Mesendoderm (in vitro differentiated cells): ENCODE results near the gene CD81.

Experiments
- DNase-seq: peaks from one replicate; pipeline ENCODE4 v3.0.0; 2013
- H2AK5ac ChIP-seq: 2 replicates; pipeline ENCODE4 v1.6.1; 2013; ENCODE audit warnings: low read length, inconsistent platforms
- H2BK120ac ChIP-seq: 2 replicates; pipeline ENCODE4 v1.6.1; 2013; ENCODE audit warnings: low read depth, mild to moderate bottlenecking, low read length, moderate library complexity, mixed read lengths
- H2BK15ac ChIP-seq: replicated peaks from 2 replicates; pipeline ENCODE4 v1.6.1; 2013; ENCODE audit warnings: low read depth, mild to moderate bottlenecking, moderate library complexity
- H2BK5ac ChIP-seq: 2 replicates; pipeline ENCODE4 v1.6.1; 2013; ENCODE audit warnings: low read length, inconsistent platforms
- H3K18ac ChIP-seq: 2 replicates; pipeline ENCODE4 v1.6.1; 2013; ENCODE audit warnings: mild to moderate bottlenecking, low read length, mixed read lengths
- H3K23ac ChIP-seq: one replicate; pipeline ENCODE4 v1.6.1; 2013; ENCODE audit warnings: low read length
- H3K27ac ChIP-seq: 2 replicates; pipeline ENCODE4 v1.5.1; 2013; ENCODE audit warnings: low read depth, mild to moderate bottlenecking, inconsistent platforms, low read length, moderate library complexity
- H3K27me3 ChIP-seq: 2 replicates; pipeline ENCODE4 v1.6.1; 2013; ENCODE audit warnings: low read length, control low read depth, mild to moderate bottlenecking, inconsistent platforms; ENCODE audit not compliant: insufficient read depth, poor library complexity
- H3K36me3 ChIP-seq: 2 replicates; pipeline ENCODE4 v1.6.1; 2013; ENCODE audit warnings: low read length, inconsistent platforms; ENCODE audit not compliant: control insufficient read depth, insufficient read depth
- H3K4ac ChIP-seq: one replicate; pipeline ENCODE4 v1.6.1; 2013; ENCODE audit warnings: low read depth, mild to moderate bottlenecking, low read length, moderate library complexity
- H3K4me1 ChIP-seq: 2 replicates; pipeline ENCODE4 v1.6.1; 2013; ENCODE audit warnings: low read depth, low read length, inconsistent platforms; ENCODE audit not compliant: control insufficient read depth
- H3K4me2 ChIP-seq: 2 replicates; pipeline ENCODE4 v1.6.1; 2013; ENCODE audit warnings: low read length
- H3K4me3 ChIP-seq: 2 replicates; pipeline ENCODE4 v1.5.1; 2013; ENCODE audit warnings: mild to moderate bottlenecking, low read length
- H3K56ac ChIP-seq: one replicate; pipeline ENCODE4 v1.6.1; 2013; ENCODE audit warnings: low read length
- H3K79me1 ChIP-seq: 2 replicates; pipeline ENCODE4 v1.6.1; 2013; ENCODE audit warnings: low read length, inconsistent platforms
- H3K79me2 ChIP-seq: 2 replicates; pipeline ENCODE4 v1.6.1; 2013; ENCODE audit warnings: mild to moderate bottlenecking, low read length; ENCODE audit not compliant: control insufficient read depth, insufficient read depth
- H3K9ac ChIP-seq: 2 replicates; pipeline ENCODE4 v1.6.1; 2013; ENCODE audit warnings: low read length, inconsistent platforms
- H4K5ac ChIP-seq: one replicate; pipeline ENCODE4 v1.6.1; 2013; ENCODE audit warnings: low read length
- H4K8ac ChIP-seq: one replicate; pipeline ENCODE4 v1.6.1; 2013; ENCODE audit warnings: low read depth, mild to moderate bottlenecking, control low read depth, low read length, moderate library complexity
- WGBS: extraction: QIAGEN DNeasy Blood & Tissue Kit; methylation state at CpG from one replicate; pipeline ENCODE4 v1.1.7; 2013; ENCODE audit warnings: low lambda C conversion rate, missing lambda C conversion rate; ENCODE audit not compliant: insufficient coverage; ENCODE audit errors: extremely low coverage; 5-methylcytosine and 5-hydroxymethylcytosine counted together

Gene CD81

DNA sequence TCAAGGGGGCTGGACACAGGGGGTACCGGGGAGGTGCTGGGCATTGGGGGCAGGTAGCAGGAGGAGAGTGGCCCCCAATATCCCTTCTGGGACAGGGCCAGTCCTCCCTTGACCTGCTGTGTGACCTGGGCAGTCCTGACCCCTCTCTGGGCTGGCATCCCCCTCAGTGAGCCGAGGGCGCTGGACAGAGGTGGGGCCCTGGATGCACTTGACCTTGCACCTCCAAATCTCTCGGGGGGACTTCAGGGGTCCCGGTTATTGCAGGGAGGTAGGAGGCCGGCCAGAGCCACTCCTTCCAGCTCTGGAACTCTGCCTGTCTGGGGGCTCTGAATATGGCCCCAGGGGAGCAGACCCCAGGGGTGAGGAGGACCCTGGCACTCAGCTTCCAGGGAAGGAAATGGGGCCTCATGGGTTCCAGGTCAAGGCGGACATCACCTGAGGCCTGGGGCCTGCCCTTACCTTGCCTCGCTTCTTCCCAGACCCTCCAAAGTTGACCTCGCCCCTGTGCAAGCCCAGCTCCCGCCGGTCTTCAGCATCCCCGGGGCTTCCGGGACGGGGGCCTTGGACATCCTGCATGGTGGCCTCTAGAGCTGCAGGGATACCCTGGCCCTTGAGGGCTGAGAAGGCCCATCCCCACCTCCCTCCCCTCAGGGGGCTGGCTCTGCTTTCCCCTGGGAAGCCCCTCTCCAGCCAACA is 45.5 kb downstream of the CD81 start:
- H4K8ac ChIP-seq, result no peak overlapping the region
- H2BK15ac ChIP-seq, result no peak overlapping the region
- no peak overlapping the region for H3K56ac ChIP-seq
- H3K23ac ChIP-seq, result no peak overlapping the region
- no peak overlapping the region for H3K27ac ChIP-seq
- no peak overlapping the region for H3K9ac ChIP-seq
- H3K79me1 ChIP-seq, result no peaks in the 10 kb centered on the region
- H3K4me3 ChIP-seq, result no peak overlapping the region
- no peaks in the 10 kb centered on the region for H3K4me1 ChIP-seq
- H3K4me2 ChIP-seq, result no peak overlapping the region
- no peak overlapping the region for H3K18ac ChIP-seq
- H2BK5ac ChIP-seq, result no peak overlapping the region
- no peak overlapping the region for H4K5ac ChIP-seq
- no peaks in the 10 kb centered on the region for H3K79me2 ChIP-seq
- WGBS, result no CpG with 5 or more reads among the region's 14 CpGs
- H3K36me3 ChIP-seq, result no peaks in the 10 kb centered on the region
- H3K27me3 ChIP-seq, result no peaks in the 10 kb centered on the region
- no peak overlapping the region for H2BK120ac ChIP-seq
- no peak overlapping the region for H2AK5ac ChIP-seq
- no peak for DNase-seq
- H3K4ac ChIP-seq, result no peak overlapping the region

DNA sequence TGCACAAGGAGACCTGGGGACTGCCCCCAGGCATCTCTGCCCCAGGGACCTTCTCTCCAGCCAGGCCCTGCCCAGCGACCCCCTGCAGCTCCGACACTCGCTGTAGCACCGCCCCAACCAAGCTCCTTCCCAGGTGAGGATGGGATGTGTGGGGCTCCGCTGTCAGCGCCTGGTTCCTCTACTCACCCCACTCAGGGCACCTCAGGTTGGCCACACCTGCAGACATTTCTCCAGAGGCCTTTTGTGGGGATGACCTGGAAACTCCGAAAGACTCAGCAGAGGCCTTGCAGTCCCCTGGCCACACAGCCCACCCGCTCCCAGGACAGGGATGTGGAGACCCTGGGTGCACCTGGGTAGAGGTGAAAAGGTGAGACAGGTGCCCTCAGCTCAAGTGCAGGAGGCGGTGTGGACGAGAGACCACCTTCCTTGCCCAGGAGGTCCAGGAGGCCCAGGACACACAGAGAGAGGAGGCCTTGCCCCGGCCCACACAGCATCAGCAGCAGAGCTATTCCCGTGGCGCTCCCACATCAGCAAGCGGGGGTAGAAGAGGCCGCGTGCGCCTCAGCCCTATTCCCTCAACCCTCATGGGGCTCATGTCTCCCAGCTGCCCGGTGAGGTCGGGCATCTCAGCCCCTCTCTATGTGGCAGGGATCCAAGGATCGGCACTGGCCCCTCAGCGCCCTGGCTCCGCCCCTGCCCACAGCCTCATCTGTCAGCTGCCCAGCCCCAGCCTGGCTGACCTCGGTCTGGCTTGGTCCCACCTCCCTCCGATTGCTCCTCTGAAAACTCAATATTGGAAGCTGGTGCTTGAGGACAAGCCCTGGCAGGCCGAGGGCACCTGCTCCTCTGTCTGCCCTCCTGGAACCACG is 46.3 kb downstream of the CD81 start:
- no peak overlapping the region for H3K4me3 ChIP-seq
- no peaks in the 10 kb centered on the region for H3K79me2 ChIP-seq
- no peak overlapping the region for H2BK5ac ChIP-seq
- H3K4me1 ChIP-seq, result no peaks in the 10 kb centered on the region
- WGBS, result no CpG with 5 or more reads among the region's 26 CpGs
- H3K27ac ChIP-seq, result no peak overlapping the region
- H3K18ac ChIP-seq, result no peak overlapping the region
- no peak for DNase-seq
- H4K5ac ChIP-seq, result no peak overlapping the region
- H3K56ac ChIP-seq, result no peak overlapping the region
- H4K8ac ChIP-seq, result no peak overlapping the region
- H2AK5ac ChIP-seq, result no peak overlapping the region
- H2BK15ac ChIP-seq, result no peak overlapping the region
- H3K27me3 ChIP-seq, result no peaks in the 10 kb centered on the region
- H3K23ac ChIP-seq, result no peak overlapping the region
- H3K79me1 ChIP-seq, result no peaks in the 10 kb centered on the region
- no peaks in the 10 kb centered on the region for H3K36me3 ChIP-seq
- no peak overlapping the region for H3K9ac ChIP-seq
- H3K4ac ChIP-seq, result no peak overlapping the region
- H3K4me2 ChIP-seq, result no peak overlapping the region
- no peak overlapping the region for H2BK120ac ChIP-seq

DNA sequence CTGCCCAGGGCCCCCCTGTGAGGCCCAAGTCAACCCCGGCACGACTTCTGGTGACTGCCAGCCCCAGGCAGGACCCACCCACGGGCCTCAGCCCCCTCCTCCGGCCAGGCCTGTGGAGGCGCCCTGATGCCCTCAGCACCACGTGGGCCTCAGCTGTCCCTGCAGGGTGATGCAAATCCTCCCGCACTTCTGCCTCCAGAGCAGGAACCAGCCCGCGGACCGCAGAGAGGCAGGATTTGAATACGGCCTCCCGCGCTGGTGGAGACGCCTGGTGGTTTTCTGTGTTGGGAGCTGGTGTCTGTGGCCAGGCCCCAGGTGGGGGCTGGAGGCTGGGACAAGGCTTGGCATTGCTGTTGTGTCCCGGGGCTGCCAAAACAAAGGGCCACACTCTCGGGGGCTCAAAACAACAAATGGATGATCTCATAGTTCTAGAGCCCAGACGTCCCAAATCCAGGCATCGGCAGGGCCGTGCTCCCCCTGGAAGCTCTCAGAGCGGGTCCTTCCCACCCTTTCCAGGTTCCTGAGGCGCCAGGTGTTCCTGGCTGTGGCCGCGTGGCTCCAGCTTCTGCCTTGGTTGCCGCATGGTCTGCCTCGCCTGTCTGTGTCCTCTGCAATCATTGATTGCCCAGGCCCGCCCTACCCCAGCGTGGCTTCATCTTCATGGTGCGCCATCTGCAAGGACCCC is 47.8 kb downstream of the CD81 start:
- no peak overlapping the region for H3K56ac ChIP-seq
- H3K18ac ChIP-seq, result no peak overlapping the region
- no peak overlapping the region for H3K4me3 ChIP-seq
- H3K36me3 ChIP-seq, result no peaks in the 10 kb centered on the region
- no CpG with 5 or more reads among the region's 28 CpGs for WGBS
- H3K79me2 ChIP-seq, result no peaks in the 10 kb centered on the region
- no peak overlapping the region for H2BK5ac ChIP-seq
- H2BK120ac ChIP-seq, result no peak overlapping the region
- no peaks in the 10 kb centered on the region for H3K4me1 ChIP-seq
- H3K27me3 ChIP-seq, result no peaks in the 10 kb centered on the region
- no peak overlapping the region for H2BK15ac ChIP-seq
- H4K5ac ChIP-seq, result no peak overlapping the region
- H4K8ac ChIP-seq, result no peak overlapping the region
- H3K23ac ChIP-seq, result no peak overlapping the region
- no peak for DNase-seq
- H3K79me1 ChIP-seq, result no peaks in the 10 kb centered on the region
- no peak overlapping the region for H2AK5ac ChIP-seq
- no peak overlapping the region for H3K9ac ChIP-seq
- H3K4me2 ChIP-seq, result no peak overlapping the region
- H3K27ac ChIP-seq, result no peak overlapping the region
- H3K4ac ChIP-seq, result no peak overlapping the region

DNA sequence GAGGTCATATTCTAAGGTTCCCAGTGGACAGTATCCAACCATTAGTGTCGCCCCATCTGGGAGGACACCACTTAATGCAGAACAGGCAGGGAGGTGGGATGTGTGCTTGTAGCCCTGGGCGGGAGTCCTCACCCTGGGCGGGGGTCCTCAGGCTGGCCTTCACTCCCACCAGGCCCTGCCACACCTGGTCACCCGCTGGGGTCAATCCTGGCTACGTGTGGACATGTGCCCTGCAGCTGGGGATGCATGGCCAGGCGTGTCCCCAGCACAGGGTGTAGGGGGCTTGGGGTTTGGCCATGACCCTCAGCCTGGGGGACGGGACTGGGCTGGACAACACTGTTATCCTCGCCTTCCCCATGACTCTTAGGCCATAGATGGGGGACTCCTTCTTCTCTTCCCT is 48.4 kb downstream of the CD81 start:
- Histone ChIP-seq H3K9ac (no peak overlapping the region), H4K8ac (no peak overlapping the region), H3K4me2 (no peak overlapping the region), H3K4ac (no peak overlapping the region), H3K79me1 (no peaks in the 10 kb centered on the region), H2BK15ac (no peak overlapping the region), H3K27me3 (no peaks in the 10 kb centered on the region), H2BK120ac (no peak overlapping the region), H3K4me1 (no peaks in the 10 kb centered on the region), H2AK5ac (no peak overlapping the region), H2BK5ac (no peak overlapping the region), H3K23ac (no peak overlapping the region), H3K4me3 (no peak overlapping the region), H3K27ac (no peak overlapping the region), H3K36me3 (no peaks in the 10 kb centered on the region), H4K5ac (no peak overlapping the region), H3K79me2 (no peaks in the 10 kb centered on the region), H3K56ac (no peak overlapping the region), H3K18ac (no peak overlapping the region)
- no peak for DNase-seq
- WGBS, result no CpG with 5 or more reads among the region's 8 CpGs

DNA sequence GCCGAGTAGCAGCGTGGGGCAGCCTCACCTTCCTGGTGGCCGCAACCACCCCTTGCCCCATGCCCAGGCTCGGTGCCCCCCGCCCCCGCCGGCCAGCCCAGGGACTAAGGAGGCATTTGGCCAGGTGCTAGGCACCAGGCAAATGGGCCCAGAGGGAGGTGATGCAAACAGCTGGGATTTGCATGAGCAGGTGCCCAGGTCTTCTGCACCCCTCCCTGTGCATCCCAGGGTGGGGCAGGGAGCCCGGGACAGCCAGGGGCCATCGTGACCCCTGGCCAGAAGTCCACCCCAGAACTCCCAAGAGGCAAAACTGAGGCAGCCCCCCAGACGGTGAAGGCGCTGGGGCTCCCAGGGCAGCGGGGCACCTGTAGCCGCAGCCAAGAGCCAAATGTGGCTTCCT is 49.1 kb downstream of the CD81 start:
- Histone ChIP-seq H3K23ac (no peak overlapping the region), H3K27ac (no peak overlapping the region), H4K8ac (no peak overlapping the region), H3K4me2 (no peak overlapping the region), H3K9ac (no peak overlapping the region), H3K27me3 (no peaks in the 10 kb centered on the region), H2BK15ac (no peak overlapping the region), H3K4me1 (no peaks in the 10 kb centered on the region), H3K36me3 (no peaks in the 10 kb centered on the region), H4K5ac (no peak overlapping the region), H3K4me3 (no peak overlapping the region), H3K18ac (no peak overlapping the region), H3K79me2 (no peaks in the 10 kb centered on the region), H2BK5ac (no peak overlapping the region), H3K79me1 (no peaks in the 10 kb centered on the region), H3K4ac (no peak overlapping the region), H2BK120ac (no peak overlapping the region), H2AK5ac (no peak overlapping the region), H3K56ac (no peak overlapping the region)
- no CpG with 5 or more reads among the region's 13 CpGs for WGBS
- DNase-seq, result no peak
